A673 (cell line): ENCODE measurements around the gene PSMD13. TPM values are rescaled to one million over a fixed set of nuclear protein-coding genes. Genes with fewer than 3 reads are reported as not detected.

ENCODE experiments used
- BruUV-seq: library from RNA; stranded (reverse); fragments of 400-500 nt; replicated peaks from 2 replicates; lab custom pipeline; 2021; lab: Mats Ljungman, UMichigan
- CTCF ChIA-PET: fragments of 300-600 bp; sonication (Branson Sonifier 250); formaldehyde crosslinking; loops from one replicate; lab custom pipeline; 2022; ENCODE audit warnings: antibody characterized with exemption; lab: Charles Lee
- POLR2A ChIA-PET: fragments of 300-600 bp; sonication (Branson Sonifier 250); formaldehyde crosslinking; loops from one replicate; lab custom pipeline; 2022; ENCODE audit warnings: antibody characterized with exemption; ENCODE audit not compliant: low non-redundant PET; lab: Charles Lee
- DNase-seq: peaks from one replicate; pipeline ENCODE4 v3.0.0-alpha.2; 2015; ENCODE audit warnings: low spot score
- H3K27ac ChIP-seq: fragments of 200-600 bp; sonication (generic); 2 replicates; pipeline ENCODE4 v1.5.1; 2016; ENCODE audit warnings: mixed run types, low read depth, mild to moderate bottlenecking, mixed read lengths, antibody characterized with exemption, low read length; ENCODE audit not compliant: poor library complexity, severe bottlenecking
- H3K27me3 ChIP-seq: fragments of 200-600 bp; sonication (generic); replicated peaks from 2 replicates; pipeline ENCODE4 v1.6.1; 2017; ENCODE audit warnings: mixed run types, low read depth, mild to moderate bottlenecking, mixed read lengths, antibody characterized with exemption, low read length; ENCODE audit not compliant: insufficient read depth, poor library complexity
- H3K36me3 ChIP-seq: fragments of 200-600 bp; sonication (generic); 2 replicates; pipeline ENCODE4 v1.6.1; 2016; ENCODE audit warnings: mixed run types, mild to moderate bottlenecking, mixed read lengths, antibody characterized with exemption, low read length; ENCODE audit not compliant: insufficient read depth, poor library complexity, severe bottlenecking
- H3K4me1 ChIP-seq: fragments of 200-600 bp; sonication (generic); 2 replicates; pipeline ENCODE4 v1.6.1; 2017; ENCODE audit warnings: mixed run types, mild to moderate bottlenecking, mixed read lengths, antibody characterized with exemption, low read length; ENCODE audit not compliant: insufficient read depth, poor library complexity, severe bottlenecking
- H3K4me3 ChIP-seq: fragments of 200-600 bp; sonication (generic); 2 replicates; pipeline ENCODE4 v1.5.1; 2016; ENCODE audit warnings: low read depth, mixed run types, mild to moderate bottlenecking, mixed read lengths, low read length; ENCODE audit not compliant: poor library complexity, severe bottlenecking
- H3K9me3 ChIP-seq: fragments of 200-600 bp; sonication (generic); 2 replicates; pipeline ENCODE4 v1.6.1; 2016; ENCODE audit warnings: mixed run types, low read depth, mild to moderate bottlenecking, mixed read lengths, antibody characterized with exemption, low read length; ENCODE audit not compliant: poor library complexity, severe bottlenecking
- CTCF ChIP-seq: fragments of 300-800, 200-600 bp; sonication (generic); conservative IDR thresholded peaks from 2 replicates; pipeline ENCODE4 v1.5.1; 2017; ENCODE audit warnings: low read depth, mild to moderate bottlenecking, antibody characterized with exemption, low read length, moderate library complexity, mixed read lengths
- EZH2 ChIP-seq: fragments of 200-600 bp; sonication (generic); IDR thresholded peaks from 2 replicates; pipeline ENCODE4 v1.6.1; 2017; ENCODE audit warnings: borderline replicate concordance, low read depth, mild to moderate bottlenecking, mixed read lengths, antibody characterized with exemption, low read length; ENCODE audit not compliant: poor library complexity, severe bottlenecking
- intact Hi-C: fragments of 100-400 bp; cut with micrococcal nuclease; formaldehyde crosslinking; loops from one replicate; pipeline ENCODE4 v1.10.0; 2022; ENCODE audit not compliant: unreplicated experiment
- total RNA-seq: library from RNA; stranded (reverse); gene quantifications from 2 replicates; pipeline ENCODE4 v1.2.3, GENCODE V29; 2021

Gene PSMD13
- total RNA-seq, 1 experiment from 2014 or later, result 199 TPM

DNA sequence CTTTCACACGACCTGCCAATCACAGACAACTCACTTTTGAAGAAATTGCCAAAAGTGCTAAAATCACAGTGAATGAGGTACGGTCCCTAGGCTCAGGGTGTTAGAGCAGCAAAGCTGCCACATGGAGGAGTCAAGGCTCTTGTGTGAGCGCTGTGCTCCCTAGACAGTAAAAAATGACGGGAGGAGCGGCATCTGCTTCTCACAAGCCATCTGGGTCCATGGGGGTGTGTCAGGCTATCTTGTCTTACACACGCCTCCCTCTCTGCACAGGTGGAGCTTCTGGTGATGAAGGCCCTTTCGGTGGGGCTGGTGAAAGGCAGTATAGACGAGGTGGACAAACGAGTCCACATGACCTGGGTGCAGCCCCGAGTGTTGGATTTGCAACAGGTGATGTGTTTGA, 14.8 kb downstream of the PSMD13 start:
- Histone ChIP-seq H3K27me3 (no peaks in the 10 kb centered on the region), H3K27ac (no peak overlapping the region), H3K4me1 (no peaks in the 10 kb centered on the region), H3K4me3 (no peak overlapping the region), H3K36me3 (peaks cover 53% of the 10 kb centered on the region), H3K9me3 (no peaks in the 10 kb centered on the region)
- no peak for DNase-seq
- BruUV-seq, result no TSS peak
- CTCF ChIA-PET, result no interaction called here
- intact Hi-C loops, result loop anchor here (10.0 kb wide), 1 partner anchor 103 kb away; no protein-coding TSS in a partner anchor
- POLR2A ChIA-PET, result no interaction called here
- TF ChIP-seq EZH2 (no peak), CTCF (no peak)

- no peak for DNase-seq
- no peaks in the 10 kb centered on the region for H3K27me3 ChIP-seq
- H3K9me3 ChIP-seq, result no peaks in the 10 kb centered on the region
- no peaks in the 10 kb centered on the region for H3K4me1 ChIP-seq
- ChIA-PET POLR2A (no interaction called here), CTCF (no interaction called here)
- intact Hi-C loops, result loop anchor here (10.0 kb wide), 1 partner anchor 102 kb away; no protein-coding TSS in a partner anchor
- no peak overlapping the region for H3K27ac ChIP-seq
- no peak for TF ChIP-seq CTCF
- no peak for TF ChIP-seq EZH2
- BruUV-seq, result TSS peak; percentile 79
- no peak overlapping the region for H3K4me3 ChIP-seq
- H3K36me3 ChIP-seq, result peaks cover 43% of the 10 kb centered on the region
Measured at GRCh38 chr11:252666-253065, 15.9 kb downstream of the PSMD13 start.

GRCh38 chr11:253160-253885, 16.5 kb downstream of the PSMD13 start:
- BruUV-seq, result no TSS peak
- Histone ChIP-seq H3K27ac (no peak overlapping the region), H3K4me3 (no peak overlapping the region), H3K36me3 (peaks cover 37% of the 10 kb centered on the region), H3K9me3 (no peaks in the 10 kb centered on the region), H3K27me3 (no peaks in the 10 kb centered on the region), H3K4me1 (no peaks in the 10 kb centered on the region)
- intact Hi-C loops, result loop anchor here (10.0 kb wide), 1 partner anchor 101 kb away; no protein-coding TSS in a partner anchor
- ChIA-PET POLR2A (no interaction called here), CTCF (no interaction called here)
- TF ChIP-seq CTCF (no peak), EZH2 (no peak)
- no peak for DNase-seq
